SK-N-MC (cell line): ENCODE results near the gene RHOT1.
"Not testable (repeated sequence)": the region's sequence is repeated elsewhere in the genome, so short reads cannot be mapped to it uniquely, and the experiment has no call there.

Experiments
- EZH2 ChIP-seq: fragments of 200-600 bp; sonication (generic); IDR thresholded peaks from one replicate; pipeline ENCODE4 v1.6.1; 2017; ENCODE audit warnings: antibody characterized with exemption
- POLR2AphosphoS5 ChIP-seq: IDR thresholded peaks from 2 replicates; pipeline ENCODE4 v1.6.1; 2012; ENCODE audit warnings: mild to moderate bottlenecking, low read depth, low read length, borderline replicate concordance

DNA sequence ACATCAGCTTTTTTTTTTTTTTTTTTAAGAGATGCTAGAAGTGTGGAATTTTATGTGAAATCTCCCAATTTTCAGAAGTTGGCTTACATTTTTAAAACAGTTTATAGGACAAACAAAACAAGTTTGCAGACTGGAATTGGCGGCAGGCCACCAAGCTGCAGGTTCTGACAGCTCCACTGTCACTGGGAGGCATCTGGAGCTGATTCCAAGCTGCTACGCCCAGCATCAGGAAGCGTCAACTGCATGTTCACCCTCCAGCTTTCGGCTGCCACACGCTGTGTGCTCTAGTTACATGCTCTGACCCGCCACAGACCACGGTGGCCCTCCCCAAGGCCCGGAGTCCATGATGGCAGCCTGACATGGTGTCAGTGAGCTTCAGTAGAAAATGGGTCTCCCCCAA is 26.8 kb upstream of the RHOT1 start:
- TF ChIP-seq EZH2, POLR2AphosphoS5: not testable (repeated sequence)
